ENCODE results near the gene FUS.

DNA sequence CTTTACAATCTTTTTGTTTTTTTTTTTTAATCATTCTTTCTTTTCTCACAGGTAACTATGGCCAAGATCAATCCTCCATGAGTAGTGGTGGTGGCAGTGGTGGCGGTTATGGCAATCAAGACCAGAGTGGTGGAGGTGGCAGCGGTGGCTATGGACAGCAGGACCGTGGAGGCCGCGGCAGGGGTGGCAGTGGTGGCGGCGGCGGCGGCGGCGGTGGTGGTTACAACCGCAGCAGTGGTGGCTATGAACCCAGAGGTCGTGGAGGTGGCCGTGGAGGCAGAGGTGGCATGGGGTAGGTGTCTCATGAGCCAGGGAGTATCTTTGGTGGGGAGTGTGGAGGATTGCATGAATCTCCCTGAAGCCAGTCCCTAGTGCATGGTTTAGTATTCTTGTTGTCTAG, 4.9 kb downstream of the FUS start:
- TF ChIP-seq BHLHE40 (IDR thresholded peaks at IDR 0.05; ENCODE audit: borderline replicate concordance) = no peak
- TF ChIP-seq SP1 (IDR thresholded peaks at IDR 0.05) = no peak
- no peak for TF ChIP-seq ELF4 (IDR thresholded peaks at IDR 0.05)
- no peak for TF ChIP-seq ZNF384 (IDR thresholded peaks at IDR 0.05)
- no peak for TF ChIP-seq CTBP1 (IDR thresholded peaks at IDR 0.05; ENCODE audit: borderline replicate concordance)
- no peak for TF ChIP-seq FOXA1 (IDR thresholded peaks at IDR 0.05)
- TF ChIP-seq ARNT (IDR thresholded peaks at IDR 0.05) = no peak
